GM12878 (cell line): ENCODE measurements around the gene FGF11.

ENCODE experiments used
- CBX5 ChIP-seq: sonication (generic); IDR thresholded peaks from 2 replicates; pipeline ENCODE4 v1.6.1; 2016; ENCODE audit warnings: low read depth, moderate library complexity, mild to moderate bottlenecking, inconsistent platforms
- CHD2 ChIP-seq: IDR thresholded peaks from 2 replicates; pipeline ENCODE4 v1.6.1; 2011; ENCODE audit warnings: low read depth, low read length, improper control_type of control experiment, borderline replicate concordance
- EGR1 ChIP-seq, 2 experiments: IDR thresholded peaks; 1 replicate in 1 of 2; 2 replicates in 1 of 2; pipeline ENCODE4 v1.6.1; 2011 to 2012; ENCODE audit warnings: low read depth in 2 of 2, low read length in 2 of 2, borderline replicate concordance in 1 of 2, mild to moderate bottlenecking in 1 of 2, moderate library complexity in 1 of 2
- EP300 ChIP-seq, 2 experiments: fragments of 150-350 bp in 1 of 2; IDR thresholded peaks; 2 replicates each; pipeline ENCODE4 v1.6.1; 2011 to 2012; ENCODE audit warnings: low read depth in 2 of 2, low read length in 2 of 2, borderline replicate concordance in 1 of 2, improper control_type of control experiment in 1 of 2, inconsistent platforms in 1 of 2; ENCODE audit not compliant: control insufficient read depth in 1 of 2
- EZH2 ChIP-seq: IDR thresholded peaks from 2 replicates; pipeline ENCODE4 v1.6.1; 2012; ENCODE audit warnings: low read depth, mild to moderate bottlenecking, control low read depth, inconsistent platforms, low read length, borderline replicate concordance; ENCODE audit not compliant: control insufficient read depth
- HCFC1 ChIP-seq: fragments of 150-350 bp; IDR thresholded peaks from 2 replicates; pipeline ENCODE4 v1.6.1; 2014; ENCODE audit warnings: low read length
- MLLT1 ChIP-seq: fragments of 450-650 bp; IDR thresholded peaks from 2 replicates; pipeline ENCODE4 v1.6.1; 2016; ENCODE audit warnings: mild to moderate bottlenecking
- POLR2A ChIP-seq: IDR thresholded peaks from 2 replicates; pipeline ENCODE4 v1.6.1; 2011; ENCODE audit warnings: low read depth, mild to moderate bottlenecking, low read length
- RCOR1 ChIP-seq: conservative IDR thresholded peaks from 2 replicates; pipeline ENCODE4 v1.6.1; 2012; ENCODE audit warnings: low read depth, low read length, improper control_type of control experiment
- ZBTB40 ChIP-seq: fragments of 450-650 bp; IDR thresholded peaks from 2 replicates; pipeline ENCODE4 v1.6.1; 2016; ENCODE audit warnings: mild to moderate bottlenecking, moderate library complexity, borderline replicate concordance
- ZNF274 ChIP-seq: IDR thresholded peaks from one replicate; pipeline ENCODE4 v1.8.0; 2011; ENCODE audit not compliant: insufficient read length, insufficient read depth
- ZNF384 ChIP-seq: IDR thresholded peaks from 2 replicates; pipeline ENCODE4 v1.6.1; 2012; ENCODE audit warnings: low read depth, mild to moderate bottlenecking, low read length, improper control_type of control experiment, borderline replicate concordance
- TF ChIP-seq, protein P1 (sequence below): IDR thresholded peaks from 2 replicates; pipeline ENCODE4 v1.6.1; 2012; ENCODE audit warnings: mild to moderate bottlenecking, low read depth, low read length
- TF ChIP-seq, protein P2 (sequence below), 3 experiments: IDR thresholded peaks in 2 of 3; conservative IDR thresholded peaks in 1 of 3; 2 replicates each; pipeline ENCODE4 v1.5.1; 2011; ENCODE audit warnings: low read depth in 3 of 3, low read length in 3 of 3, mild to moderate bottlenecking in 3 of 3, control low read depth in 2 of 3, moderate library complexity in 2 of 3, inconsistent platforms in 1 of 3, mixed read lengths in 1 of 3; ENCODE audit not compliant: control insufficient read depth in 2 of 3, insufficient read depth in 1 of 3; ENCODE audit errors: extremely low read depth in 1 of 3

DNA sequence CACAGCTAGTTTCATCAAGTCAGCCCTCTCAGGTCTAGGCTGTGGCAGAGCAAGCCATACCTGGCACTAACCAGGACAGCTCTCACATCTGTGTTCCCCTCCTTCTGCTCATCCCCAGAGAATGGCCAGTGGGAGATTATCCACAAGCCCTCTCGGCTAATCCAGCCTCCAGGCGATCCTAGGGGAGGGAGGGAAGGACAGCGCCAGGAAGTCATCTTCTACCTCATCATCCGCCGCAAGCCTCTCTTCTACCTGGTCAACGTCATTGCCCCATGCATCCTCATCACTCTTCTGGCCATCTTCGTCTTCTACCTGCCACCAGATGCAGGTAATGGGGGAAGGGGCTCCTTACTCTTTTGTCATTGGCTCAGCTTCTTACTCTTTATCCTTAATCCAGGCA is 9.1 kb downstream of the FGF11 start:
- TF ChIP-seq EGR1 (IDR thresholded peaks at IDR 0.05; ENCODE audit: borderline replicate concordance in 1 of 2, low read depth in 2 of 2, low read length in 2 of 2) (no peak), HCFC1 (no peak), ZBTB40 (no peak), MLLT1 (no peak), EP300 (IDR thresholded peaks at IDR 0.05; ENCODE audit: borderline replicate concordance in 1 of 2, control insufficient read depth in 1 of 2, low read depth in 2 of 2, low read length in 2 of 2) (no peak), ZNF384 (no peak), ZNF274 (no peak), CBX5 (no peak), RCOR1 (no peak), EZH2 (no peak), POLR2A (no peak), CHD2 (no peak)
- TF ChIP-seq, protein P1, sequence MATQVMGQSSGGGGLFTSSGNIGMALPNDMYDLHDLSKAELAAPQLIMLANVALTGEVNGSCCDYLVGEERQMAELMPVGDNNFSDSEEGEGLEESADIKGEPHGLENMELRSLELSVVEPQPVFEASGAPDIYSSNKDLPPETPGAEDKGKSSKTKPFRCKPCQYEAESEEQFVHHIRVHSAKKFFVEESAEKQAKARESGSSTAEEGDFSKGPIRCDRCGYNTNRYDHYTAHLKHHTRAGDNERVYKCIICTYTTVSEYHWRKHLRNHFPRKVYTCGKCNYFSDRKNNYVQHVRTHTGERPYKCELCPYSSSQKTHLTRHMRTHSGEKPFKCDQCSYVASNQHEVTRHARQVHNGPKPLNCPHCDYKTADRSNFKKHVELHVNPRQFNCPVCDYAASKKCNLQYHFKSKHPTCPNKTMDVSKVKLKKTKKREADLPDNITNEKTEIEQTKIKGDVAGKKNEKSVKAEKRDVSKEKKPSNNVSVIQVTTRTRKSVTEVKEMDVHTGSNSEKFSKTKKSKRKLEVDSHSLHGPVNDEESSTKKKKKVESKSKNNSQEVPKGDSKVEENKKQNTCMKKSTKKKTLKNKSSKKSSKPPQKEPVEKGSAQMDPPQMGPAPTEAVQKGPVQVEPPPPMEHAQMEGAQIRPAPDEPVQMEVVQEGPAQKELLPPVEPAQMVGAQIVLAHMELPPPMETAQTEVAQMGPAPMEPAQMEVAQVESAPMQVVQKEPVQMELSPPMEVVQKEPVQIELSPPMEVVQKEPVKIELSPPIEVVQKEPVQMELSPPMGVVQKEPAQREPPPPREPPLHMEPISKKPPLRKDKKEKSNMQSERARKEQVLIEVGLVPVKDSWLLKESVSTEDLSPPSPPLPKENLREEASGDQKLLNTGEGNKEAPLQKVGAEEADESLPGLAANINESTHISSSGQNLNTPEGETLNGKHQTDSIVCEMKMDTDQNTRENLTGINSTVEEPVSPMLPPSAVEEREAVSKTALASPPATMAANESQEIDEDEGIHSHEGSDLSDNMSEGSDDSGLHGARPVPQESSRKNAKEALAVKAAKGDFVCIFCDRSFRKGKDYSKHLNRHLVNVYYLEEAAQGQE, result no peak
- TF ChIP-seq, protein P2, sequence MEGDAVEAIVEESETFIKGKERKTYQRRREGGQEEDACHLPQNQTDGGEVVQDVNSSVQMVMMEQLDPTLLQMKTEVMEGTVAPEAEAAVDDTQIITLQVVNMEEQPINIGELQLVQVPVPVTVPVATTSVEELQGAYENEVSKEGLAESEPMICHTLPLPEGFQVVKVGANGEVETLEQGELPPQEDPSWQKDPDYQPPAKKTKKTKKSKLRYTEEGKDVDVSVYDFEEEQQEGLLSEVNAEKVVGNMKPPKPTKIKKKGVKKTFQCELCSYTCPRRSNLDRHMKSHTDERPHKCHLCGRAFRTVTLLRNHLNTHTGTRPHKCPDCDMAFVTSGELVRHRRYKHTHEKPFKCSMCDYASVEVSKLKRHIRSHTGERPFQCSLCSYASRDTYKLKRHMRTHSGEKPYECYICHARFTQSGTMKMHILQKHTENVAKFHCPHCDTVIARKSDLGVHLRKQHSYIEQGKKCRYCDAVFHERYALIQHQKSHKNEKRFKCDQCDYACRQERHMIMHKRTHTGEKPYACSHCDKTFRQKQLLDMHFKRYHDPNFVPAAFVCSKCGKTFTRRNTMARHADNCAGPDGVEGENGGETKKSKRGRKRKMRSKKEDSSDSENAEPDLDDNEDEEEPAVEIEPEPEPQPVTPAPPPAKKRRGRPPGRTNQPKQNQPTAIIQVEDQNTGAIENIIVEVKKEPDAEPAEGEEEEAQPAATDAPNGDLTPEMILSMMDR (IDR thresholded peaks at IDR 0.05 in 2 of 3, conservative IDR thresholded peaks at IDR 0.05 in 1 of 3; ENCODE audit: control insufficient read depth in 2 of 3, extremely low read depth in 1 of 3, insufficient read depth in 1 of 3, low read depth in 3 of 3, low read length in 3 of 3), result no peak
